ENCODE results near the gene GAMT.

Gene GAMT

GRCh38 chr19:1400281-1401137, 833 bp downstream of the GAMT start:
- no peak for DNase-seq (ENCODE audit: low read depth in 2 of 2)

- DNase-seq (ENCODE audit: low read depth in 2 of 2), result no peak
These were observed 1.6 kb downstream of the GAMT start for GRCh38 chr19:1399745-1400144.

GRCh38 chr19:1399079-1399478, 2.3 kb downstream of the GAMT start:
- DNase-seq (ENCODE audit: low read depth in 2 of 2), result no peak

GRCh38 chr19:1397838-1398237, 3.5 kb downstream of the GAMT start:
- DNase-seq (ENCODE audit: low read depth in 2 of 2), result no peak

- DNase-seq (ENCODE audit: low read depth in 2 of 2), result no peak
These were observed 4.3 kb downstream of the GAMT start for GRCh38 chr19:1396768-1397679.

- DNase-seq (ENCODE audit: low read depth in 2 of 2), result no peak
These were observed 5.1 kb downstream of the GAMT start for GRCh38 chr19:1396019-1396767.

GRCh38 chr19:1395194-1396018, 5.9 kb downstream of the GAMT start:
- no peak for DNase-seq (ENCODE audit: low read depth in 2 of 2)

GRCh38 chr19:1394252-1395193, 6.8 kb downstream of the GAMT start:
- DNase-seq (ENCODE audit: low read depth in 2 of 2), result no peak

GRCh38 chr19:1393841-1394240, 7.5 kb downstream of the GAMT start:
- no peak for DNase-seq (ENCODE audit: low read depth in 2 of 2)

GRCh38 chr19:1392939-1393530, 8.3 kb downstream of the GAMT start:
- DNase-seq (ENCODE audit: low read depth in 2 of 2), result no peak

- DNase-seq (ENCODE audit: low read depth in 2 of 2), result no peak
These were observed 8.9 kb downstream of the GAMT start for GRCh38 chr19:1392407-1392806.

GRCh38 chr19:1390890-1391423, 10.4 kb downstream of the GAMT start:
- no peak for DNase-seq (ENCODE audit: low read depth in 2 of 2)

- DNase-seq (ENCODE audit: low read depth in 2 of 2), result no peak
These were observed 12.1 kb downstream of the GAMT start for GRCh38 chr19:1389033-1389940.

GRCh38 chr19:1388637-1389026, 12.7 kb downstream of the GAMT start:
- no peak for DNase-seq (ENCODE audit: low read depth in 2 of 2)

GRCh38 chr19:1387684-1388636, 13.4 kb downstream of the GAMT start:
- no peak for DNase-seq (ENCODE audit: low read depth in 2 of 2)

GRCh38 chr19:1386945-1387683, 14.2 kb downstream of the GAMT start:
- DNase-seq (ENCODE audit: low read depth in 2 of 2), result no peak
